GM18868 (cell line): Measurements from ENCODE around the gene RHD.
"Not testable (repeated sequence)": the region's sequence is repeated elsewhere in the genome, so short reads cannot be mapped to it uniquely, and the experiment has no call there.

ENCODE experiments used
- ATAC-seq: cut with Tn5 transposase; IDR thresholded peaks from one replicate; pipeline ENCODE4 v1.9.1; 2021; ENCODE audit warnings: mild to moderate bottlenecking, moderate library complexity; ENCODE audit not compliant: unreplicated experiment

RHD gene

DNA sequence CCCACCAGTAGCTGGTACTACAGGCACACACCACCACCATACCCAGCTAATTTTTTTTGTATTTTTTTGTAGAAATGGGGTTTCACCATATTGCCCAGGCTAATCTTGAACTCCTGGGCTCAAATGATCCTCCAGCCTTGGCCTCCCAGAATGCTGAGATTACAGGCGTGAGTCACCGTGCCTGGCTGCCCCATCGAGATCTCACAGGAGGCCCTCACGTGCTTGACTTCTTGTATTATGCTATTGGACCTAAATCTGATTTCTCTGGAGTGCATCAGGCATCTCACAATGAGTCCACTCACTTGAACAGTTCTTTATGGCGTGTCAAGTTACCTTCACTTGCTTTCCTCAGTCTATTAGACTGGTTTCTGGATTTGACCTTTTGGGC is 15.7 kb upstream of the RHD start:
- no peak for ATAC-seq

- ATAC-seq = no peak
These were observed 15.1 kb upstream of the RHD start for GRCh38 chr1:25257196-25257595.

DNA sequence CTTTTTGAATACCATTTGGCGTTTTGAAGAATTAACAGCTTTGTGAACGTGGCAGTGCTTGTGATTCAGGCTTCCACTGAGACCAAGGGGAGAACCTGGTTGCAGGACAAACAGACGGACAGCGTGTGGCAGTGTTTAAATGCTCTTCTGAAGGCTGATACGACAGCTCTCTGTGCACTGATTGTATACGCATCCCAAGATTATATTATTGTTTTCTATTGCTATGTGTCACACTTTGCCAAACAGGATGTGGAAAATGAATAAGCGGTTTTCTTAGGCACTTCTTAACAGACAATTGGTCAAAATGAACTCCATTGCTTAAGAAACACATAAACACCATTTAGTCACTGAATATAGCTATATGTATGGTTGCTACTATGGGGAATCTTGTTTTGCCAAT is 12.5 kb upstream of the RHD start:
- not testable (repeated sequence) for ATAC-seq

DNA sequence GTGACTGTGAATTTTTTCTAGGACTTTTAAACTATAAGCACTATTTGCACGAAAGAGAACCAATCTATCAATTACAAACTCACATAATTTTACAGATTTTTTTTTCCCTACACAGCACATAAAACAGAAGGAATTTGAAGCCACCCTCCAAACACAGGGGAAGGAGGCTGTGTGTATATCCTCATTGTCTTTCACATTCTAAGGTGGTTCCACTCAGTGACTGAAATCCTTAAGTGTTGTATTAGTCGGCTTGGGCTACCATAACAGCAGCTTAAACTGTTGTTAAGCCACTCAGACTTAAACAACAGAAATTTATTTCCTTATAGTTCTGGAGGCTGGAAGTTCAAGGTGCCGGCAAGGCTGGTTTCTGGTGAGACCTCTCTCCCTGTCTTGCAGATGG is 12.0 kb upstream of the RHD start:
- ATAC-seq = not testable (repeated sequence)

- ATAC-seq = peak; percentile 39
These were observed 5.6 kb upstream of the RHD start for GRCh38 chr1:25266554-25267287.

DNA sequence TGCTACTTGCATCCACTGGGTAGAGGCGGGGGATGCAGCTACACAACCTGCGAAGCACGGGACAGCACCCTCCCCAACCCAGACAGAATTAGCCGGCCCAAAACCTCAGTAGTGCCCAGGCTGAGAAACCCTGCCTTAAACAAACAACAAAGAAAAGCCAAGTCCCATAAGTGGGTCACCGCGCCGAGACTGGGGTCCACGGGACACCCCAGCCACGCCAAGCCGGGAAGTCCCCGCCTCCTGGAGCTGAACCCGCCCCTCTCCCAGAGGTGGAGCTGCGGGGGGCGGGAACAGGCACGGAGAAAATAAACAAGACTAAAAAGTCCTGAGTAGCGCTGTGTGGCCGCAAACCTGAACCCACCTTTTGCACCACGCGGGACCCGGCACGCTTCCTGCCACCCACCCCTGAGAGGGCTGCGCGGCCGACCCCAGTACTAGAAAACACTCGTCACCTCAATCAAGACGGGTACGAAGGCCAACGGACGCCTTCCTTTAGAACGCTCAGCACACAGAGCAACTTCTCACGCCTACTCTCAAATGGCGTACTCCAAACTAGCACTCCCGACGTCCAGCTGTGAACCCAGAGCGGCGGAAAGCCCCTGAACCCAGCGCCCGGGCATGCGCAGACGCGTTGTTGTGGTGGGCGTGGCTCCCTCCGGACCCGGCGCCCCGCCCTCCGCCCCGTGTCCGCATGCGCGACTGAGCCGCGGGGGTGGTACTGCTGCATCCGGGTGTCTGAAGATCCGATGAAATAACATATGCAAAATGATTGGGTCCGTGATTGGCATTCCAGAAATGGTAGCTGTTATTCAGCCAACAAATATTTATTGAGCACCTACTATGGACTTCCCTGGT is 4.8 kb upstream of the RHD start:
- peak; percentile 74 for ATAC-seq

DNA sequence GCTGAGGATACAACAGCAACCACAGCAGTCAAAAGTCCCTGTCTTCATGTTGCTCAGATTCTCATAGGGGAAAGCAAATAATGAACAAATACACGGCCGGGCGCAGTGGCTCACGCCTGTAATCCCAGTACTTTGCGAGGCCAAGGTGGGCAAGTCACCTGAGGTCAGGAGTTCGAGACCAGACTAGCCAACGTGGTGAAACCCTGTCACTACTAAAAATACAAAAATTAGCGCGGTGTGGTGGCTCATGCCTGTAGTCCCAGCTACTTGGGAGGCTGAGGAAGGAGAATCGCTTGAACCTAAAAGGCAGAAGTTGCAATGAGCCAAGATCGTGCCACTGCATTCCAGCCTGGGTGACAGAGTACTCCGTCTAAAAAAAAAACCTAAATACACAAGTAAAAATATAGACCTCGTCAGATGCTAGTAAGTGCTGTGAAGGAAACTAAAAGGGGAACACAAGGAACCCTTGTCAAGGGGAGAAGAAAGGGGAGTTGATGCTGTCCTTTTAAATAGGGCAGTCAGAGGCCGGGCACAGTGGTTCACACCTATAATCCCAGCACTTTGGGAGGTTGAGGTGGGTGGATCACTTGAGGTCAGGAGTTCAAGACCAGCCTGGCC is 4.1 kb upstream of the RHD start:
- ATAC-seq = not testable (repeated sequence)

GRCh38 chr1:25275648-25276047 is 3.3 kb downstream of the RHD start:
- ATAC-seq = not testable (repeated sequence)

- ATAC-seq = not testable (repeated sequence)
These were observed 5.0 kb downstream of the RHD start for GRCh38 chr1:25277295-25277694.

GRCh38 chr1:25278358-25278757 is 6.0 kb downstream of the RHD start:
- not testable (repeated sequence) for ATAC-seq

DNA sequence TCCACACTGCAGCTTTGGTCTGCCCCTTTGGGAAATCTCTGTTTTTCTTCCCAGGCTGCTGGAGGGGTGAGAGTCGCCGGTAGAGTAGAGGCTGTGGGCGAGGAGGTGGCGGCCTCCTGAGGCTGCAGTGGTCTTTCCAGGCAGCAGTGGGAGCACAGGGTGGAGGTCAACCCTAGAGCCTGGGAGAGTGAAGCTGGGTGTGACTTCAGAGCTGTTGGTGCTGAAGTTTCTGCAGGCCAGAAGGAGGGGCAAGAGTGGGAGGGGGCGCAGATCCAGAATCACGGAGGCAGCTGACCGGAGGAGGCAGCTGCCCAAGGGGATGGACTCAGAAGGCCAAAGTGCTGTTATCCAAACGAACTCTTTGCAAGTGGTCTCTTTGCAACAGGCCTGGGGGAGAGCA is 6.5 kb downstream of the RHD start:
- ATAC-seq = not testable (repeated sequence)

DNA sequence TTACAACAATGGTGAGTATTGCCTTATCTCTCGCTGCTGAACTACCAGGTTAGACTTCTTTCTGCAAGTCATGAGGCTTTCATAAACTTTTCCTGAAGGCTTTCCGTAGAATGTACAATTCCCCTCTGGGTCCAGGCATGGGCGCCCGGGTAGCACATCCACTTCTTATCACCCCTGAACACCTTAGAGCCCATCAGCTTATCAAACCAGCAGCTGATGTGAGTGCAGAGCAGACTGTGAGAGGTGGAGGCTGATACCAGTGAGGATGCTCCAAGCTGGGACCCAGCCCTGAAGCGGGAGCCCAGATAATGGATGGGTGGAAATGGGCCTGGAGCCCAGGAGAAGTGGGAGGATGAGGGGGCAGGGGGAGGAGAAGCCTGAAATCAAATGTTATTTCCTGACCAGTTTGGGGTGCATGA is 7.4 kb downstream of the RHD start:
- ATAC-seq = not testable (repeated sequence)

DNA sequence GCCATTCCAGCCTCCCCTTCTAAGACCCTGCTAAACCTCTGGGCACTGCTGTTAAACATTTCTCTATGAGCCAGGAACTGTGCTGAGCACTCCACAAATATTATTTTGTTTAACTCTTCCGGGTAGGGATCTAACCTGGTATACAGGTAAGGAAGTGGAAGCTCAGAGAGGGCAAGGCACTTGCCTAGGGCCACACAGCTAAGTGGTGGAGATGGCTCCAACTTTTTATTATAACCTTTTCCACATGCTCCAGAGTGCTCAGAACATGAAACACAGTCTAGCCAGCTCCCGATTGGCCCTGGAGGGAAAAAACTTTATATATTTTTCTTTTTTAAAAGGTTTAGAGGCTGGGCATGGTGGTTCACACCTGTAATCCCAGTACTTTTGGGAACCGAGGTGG is 13.6 kb downstream of the RHD start:
- not testable (repeated sequence) for ATAC-seq

DNA sequence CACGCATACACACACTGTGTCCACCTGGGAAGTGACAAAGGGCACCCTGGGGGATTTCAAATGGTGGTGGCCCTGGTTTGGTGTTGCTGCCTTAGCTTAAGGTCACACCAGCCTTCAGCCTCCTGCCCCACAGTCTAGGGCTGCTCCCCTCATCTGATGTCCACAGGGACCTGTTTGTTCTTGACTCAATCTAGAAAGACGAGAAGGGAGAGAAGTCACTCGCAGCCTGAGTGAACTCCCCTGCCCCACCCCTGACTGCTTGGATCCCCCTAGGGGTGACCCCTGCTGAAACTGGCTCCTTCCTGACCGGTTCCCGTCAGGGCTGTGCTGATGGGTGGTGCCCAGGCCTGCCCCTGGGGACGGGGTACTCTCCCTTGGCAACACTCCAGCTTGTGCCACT is 14.9 kb downstream of the RHD start:
- ATAC-seq = not testable (repeated sequence)

- not testable (repeated sequence) for ATAC-seq
These were observed 16.3 kb downstream of the RHD start for GRCh38 chr1:25288573-25289101.

DNA sequence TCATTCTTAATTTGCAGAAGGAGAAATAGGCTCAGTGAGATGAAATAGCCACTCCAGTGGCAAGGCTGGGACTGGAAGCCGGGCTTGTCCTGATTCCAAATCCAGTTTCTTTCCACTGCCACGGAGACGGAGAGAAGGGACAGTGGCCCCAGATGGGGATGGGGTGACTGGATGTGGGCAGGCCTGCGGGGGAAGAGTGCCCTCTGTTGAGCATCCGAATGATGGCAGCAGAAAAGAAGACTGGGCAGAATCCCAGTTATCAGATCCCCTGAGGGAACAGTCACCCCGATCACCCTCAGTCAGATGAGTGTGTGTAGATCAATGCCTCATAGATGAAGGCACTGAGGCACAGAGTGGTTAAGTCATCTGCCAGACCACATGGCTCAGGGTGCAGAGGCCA is 17.7 kb downstream of the RHD start:
- not testable (repeated sequence) for ATAC-seq

DNA sequence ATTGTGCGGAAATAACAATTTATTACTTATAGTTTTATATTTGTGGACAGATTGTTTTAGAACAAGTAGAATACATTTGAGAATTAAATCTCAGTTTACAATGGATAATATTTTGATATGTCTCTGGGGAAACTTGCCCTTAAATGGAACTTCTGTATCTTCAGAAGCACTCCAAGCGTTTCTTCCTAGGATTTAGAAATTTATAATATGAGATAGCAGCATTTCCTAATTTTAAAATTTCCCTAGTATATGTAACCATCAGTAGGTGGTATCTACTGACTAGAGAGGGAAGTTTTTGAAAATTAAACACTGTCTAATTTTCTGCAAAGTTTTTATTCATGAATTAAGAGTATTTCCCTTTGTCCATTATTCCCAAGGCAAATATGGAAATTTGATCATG is 21.1 kb downstream of the RHD start:
- ATAC-seq = not testable (repeated sequence)

GRCh38 chr1:25294889-25295826 is 22.8 kb downstream of the RHD start:
- ATAC-seq = not testable (repeated sequence)

GRCh38 chr1:25296501-25296900 is 24.2 kb downstream of the RHD start:
- ATAC-seq = not testable (repeated sequence)

DNA sequence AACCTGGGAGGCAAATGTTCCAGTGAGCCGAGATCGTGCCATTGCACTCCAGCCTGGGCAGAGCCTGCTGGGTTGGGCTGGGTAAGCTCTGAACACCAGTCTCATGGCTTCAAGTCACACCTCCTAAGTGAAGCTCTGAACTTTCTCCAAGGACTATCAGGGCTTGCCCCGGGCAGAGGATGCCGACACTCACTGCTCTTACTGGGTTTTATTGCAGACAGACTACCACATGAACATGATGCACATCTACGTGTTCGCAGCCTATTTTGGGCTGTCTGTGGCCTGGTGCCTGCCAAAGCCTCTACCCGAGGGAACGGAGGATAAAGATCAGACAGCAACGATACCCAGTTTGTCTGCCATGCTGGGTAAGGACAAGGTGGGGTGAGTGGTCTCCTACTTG is 28.4 kb downstream of the RHD start:
- ATAC-seq = not testable (repeated sequence)
